K562 (cell line): ENCODE measurements around the gene SCRN2. TPM values are rescaled to one million over a fixed set of nuclear protein-coding genes. Genes with fewer than 3 reads are reported as not detected.

Experiments used
- CBX5 ChIP-seq: IDR thresholded peaks from 2 replicates; pipeline ENCODE4 v1.6.1; 2014; ENCODE audit warnings: low read depth, borderline replicate concordance
- CBX8 ChIP-seq: fragments of 200-600 bp; sonication (generic); IDR thresholded peaks from 2 replicates; pipeline ENCODE4 v1.6.1; 2012; ENCODE audit warnings: borderline replicate concordance, mixed run types, low read depth, mild to moderate bottlenecking, moderate library complexity, mixed read lengths, low read length, control low read depth, inconsistent platforms; ENCODE audit not compliant: poor library complexity, severe bottlenecking; ENCODE audit errors: extremely low read depth
- CREB3L1 ChIP-seq: fragments of 450-650 bp; IDR thresholded peaks from 2 replicates; pipeline ENCODE4 v1.6.1; 2014; ENCODE audit warnings: low read depth, mild to moderate bottlenecking, moderate library complexity, borderline replicate concordance
- DIDO1 ChIP-seq: fragments of 450-650 bp; IDR thresholded peaks from 2 replicates; pipeline ENCODE4 v1.6.1; 2016; ENCODE audit warnings: low read depth, missing biosample characterization, missing genetic modification characterization
- EHMT2 ChIP-seq: fragments of 450-650 bp; IDR thresholded peaks from 2 replicates; pipeline ENCODE4 v1.6.1; 2018; ENCODE audit warnings: antibody characterized with exemption
- ESRRA ChIP-seq: fragments of 450-650 bp; IDR thresholded peaks from 2 replicates; pipeline ENCODE4 v1.6.1; 2014; ENCODE audit warnings: low read depth, mild to moderate bottlenecking, moderate library complexity, borderline replicate concordance
- GATAD2B ChIP-seq: fragments of 450-650 bp; IDR thresholded peaks from 2 replicates; pipeline ENCODE4 v1.6.1; 2017; ENCODE audit warnings: mild to moderate bottlenecking, borderline replicate concordance
- MIER1 ChIP-seq: fragments of 450-650 bp; IDR thresholded peaks from 2 replicates; pipeline ENCODE4 v1.6.1; 2016; ENCODE audit warnings: antibody characterized with exemption, mild to moderate bottlenecking, low read depth
- PPARD ChIP-seq: fragments of 250-450 bp; sonication (Bioruptor Pico); IDR thresholded peaks from 2 replicates; pipeline ENCODE4 v1.8.0; 2022; ENCODE audit warnings: inconsistent platforms, mild to moderate bottlenecking, moderate library complexity
- REST ChIP-seq, 2 experiments: fragments of 450-650 bp; formaldehyde crosslinking in 1 of 2; IDR thresholded peaks; 2 replicates each; pipeline versions ENCODE4 v1.4.0 to v1.6.1; 2014 to 2020; ENCODE audit warnings: mild to moderate bottlenecking in 2 of 2, borderline replicate concordance in 1 of 2, low read depth in 1 of 2
- STAT5B ChIP-seq: fragments of 250-450 bp; sonication (Bioruptor Pico); IDR thresholded peaks from 2 replicates; pipeline ENCODE4 v1.8.0; 2021; ENCODE audit warnings: mild to moderate bottlenecking, inconsistent platforms
- THRB ChIP-seq: fragments of 450-650 bp; formaldehyde crosslinking; conservative IDR thresholded peaks from 2 replicates; pipeline ENCODE4 v1.4.0; 2022; ENCODE audit warnings: mild to moderate bottlenecking, missing genetic modification characterization
- ZBTB49 ChIP-seq: sonication (generic); formaldehyde crosslinking; IDR thresholded peaks from 2 replicates; pipeline ENCODE4 v1.8.0; 2022; ENCODE audit warnings: missing genetic modification reagents, mild to moderate bottlenecking, borderline replicate concordance
- ZFP1 ChIP-seq: fragments of 450-650 bp; formaldehyde crosslinking; IDR thresholded peaks from 2 replicates; pipeline ENCODE4 v1.4.0; 2020; ENCODE audit warnings: mild to moderate bottlenecking, mixed read lengths
- ZNF274 ChIP-seq: IDR thresholded peaks from 2 replicates; pipeline ENCODE4 v1.6.1; 2011; ENCODE audit warnings: low read depth, mild to moderate bottlenecking, low read length, moderate library complexity, borderline replicate concordance
- polyA plus RNA-seq, 8 experiments: library from polyadenylated mRNA; depleted of rRNA in 4 of 8; stranded (reverse) in 5 of 8; unstranded in 3 of 8; fragments of >200 nt; fragmentation: Nextera tagmentation in 2 of 8; fragmentation: Illumina TruSeq in 1 of 8; extraction: Ambion mirVana in 2 of 8; extraction: Trizol in 1 of 8; gene quantifications; 2 replicates each; pipeline versions ENCODE4 v1.2.1 to v1.2.3, GENCODE V29; 2011 to 2014; ENCODE audit warnings: inconsistent platforms in 1 of 8, missing spikeins in 1 of 8
- total RNA-seq, 7 experiments: library from RNA; depleted of rRNA in 6 of 7; stranded (reverse); fragments of >200 nt in 6 of 7; fragmentation: Illumina TruSeq in 2 of 7; extraction: Trizol in 2 of 7; gene quantifications; 2 replicates each; pipeline versions ENCODE4 v1.2.1 to v1.2.3, GENCODE V29; 2011 to 2021; ENCODE audit warnings: low replicate concordance in 1 of 7

Gene SCRN2
- total and polyA plus RNA-seq, 9 of the 15 experiments (the other 6 are each of a cell fraction or from before 2014, with no cell fraction given): 0.25 to 32.9 (median 13.6) TPM

- TF ChIP-seq REST (IDR thresholded peaks at IDR 0.05; ENCODE audit: borderline replicate concordance) (peak; percentile 97), REST (CRISPR knock-in tag; IDR thresholded peaks at IDR 0.05; ENCODE audit: low read depth) (peak; percentile 88), ZNF274 (no peak), EHMT2 (peak; percentile 95), MIER1 (peak; percentile 91), STAT5B (CRISPR knock-in tag) (no peak), ZFP1 (CRISPR knock-in tag) (no peak), CBX5 (no peak), THRB (no peak), GATAD2B (no peak), CBX8 (no peak), ZBTB49 (CRISPR knock-in tag) (no peak), PPARD (CRISPR knock-in tag) (no peak), ESRRA (no peak), DIDO1 (tag) (no peak), CREB3L1 (no peak)
Measured at GRCh38 chr17:47797797-47798196, 43.3 kb downstream of the SCRN2 start (continued).
